WERI-Rb-1 (cell line): ENCODE data around the gene KIF21A.

Experiments
- DNase-seq: peaks from one replicate; pipeline ENCODE4 v3.0.0-alpha.2; 2020
- H3K27ac ChIP-seq: fragments of 250-450 bp; sonication (Bioruptor Pico); 2 replicates; pipeline ENCODE4 v1.5.1; 2020; ENCODE audit warnings: mild to moderate bottlenecking, moderate library complexity
- H3K27me3 ChIP-seq: fragments of 250-450 bp; sonication (Bioruptor Pico); 2 replicates; pipeline ENCODE4 v1.5.1; 2021; ENCODE audit warnings: mild to moderate bottlenecking, low read depth, moderate library complexity; ENCODE audit not compliant: insufficient read depth, severe bottlenecking
- H3K36me3 ChIP-seq: fragments of 250-450 bp; sonication (Bioruptor Pico); 2 replicates; pipeline ENCODE4 v1.5.1; 2020; ENCODE audit warnings: mild to moderate bottlenecking, moderate library complexity
- H3K4me3 ChIP-seq: 2 replicates; pipeline ENCODE4 v1.5.1; 2011; ENCODE audit warnings: low read depth, mild to moderate bottlenecking, control low read depth, low read length
- H3K9me3 ChIP-seq: fragments of 250-450 bp; sonication (Bioruptor Pico); 2 replicates; pipeline ENCODE4 v1.5.1; 2021; ENCODE audit warnings: mild to moderate bottlenecking, moderate library complexity; ENCODE audit not compliant: severe bottlenecking
- CTCF ChIP-seq: IDR thresholded peaks from 2 replicates; pipeline ENCODE4 v1.5.1; 2011; ENCODE audit warnings: low read depth, mild to moderate bottlenecking, control low read depth, inconsistent platforms, low read length

KIF21A gene

GRCh38 chr12:39441963-39442830 lies 723 bp downstream of the KIF21A start:
- TF ChIP-seq CTCF = no peak
- H3K4me3 ChIP-seq = peak overlapping the region; percentile 73
- peak; percentile 58 for DNase-seq
- H3K9me3 ChIP-seq = no peaks in the 10 kb centered on the region
- peak overlapping the region; percentile 92 for H3K27ac ChIP-seq
- H3K36me3 ChIP-seq = no peaks in the 10 kb centered on the region
- H3K27me3 ChIP-seq = no peaks in the 10 kb centered on the region

- H3K9me3 ChIP-seq = no peaks in the 10 kb centered on the region
These were observed 1.5 kb downstream of the KIF21A start for GRCh38 chr12:39441189-39441962.

GRCh38 chr12:39440781-39441180 lies 2.1 kb downstream of the KIF21A start:
- no peaks in the 10 kb centered on the region for H3K9me3 ChIP-seq
- no peaks in the 10 kb centered on the region for H3K27me3 ChIP-seq
- DNase-seq = no peak
- H3K27ac ChIP-seq = peak overlapping the region; percentile 54
- TF ChIP-seq CTCF = no peak
- H3K4me3 ChIP-seq = peak overlapping the region; percentile 73
- no peaks in the 10 kb centered on the region for H3K36me3 ChIP-seq

More at GRCh38 chr12:39441189-39441962, 1.5 kb downstream of the KIF21A start:
- Histone ChIP-seq H3K36me3 (no peaks in the 10 kb centered on the region), H3K27ac (peak overlapping the region; percentile 92), H3K27me3 (no peaks in the 10 kb centered on the region), H3K4me3 (peak overlapping the region; percentile 73)
- no peak for DNase-seq
- TF ChIP-seq CTCF = no peak

GRCh38 chr12:39440101-39440500 lies 2.8 kb downstream of the KIF21A start:
- no peak for DNase-seq
- no peak for TF ChIP-seq CTCF
- H3K27ac ChIP-seq = peak overlapping the region; percentile 54
- no peaks in the 10 kb centered on the region for H3K36me3 ChIP-seq
- H3K4me3 ChIP-seq = peak overlapping the region; percentile 73
- H3K27me3 ChIP-seq = no peaks in the 10 kb centered on the region
- no peaks in the 10 kb centered on the region for H3K9me3 ChIP-seq

GRCh38 chr12:39435531-39435930 lies 7.4 kb downstream of the KIF21A start:
- TF ChIP-seq CTCF = no peak
- Histone ChIP-seq H3K27me3 (no peaks in the 10 kb centered on the region), H3K4me3 (no peak overlapping the region), H3K27ac (peak overlapping the region; percentile 68), H3K36me3 (no peaks in the 10 kb centered on the region), H3K9me3 (no peaks in the 10 kb centered on the region)
- DNase-seq = peak; percentile 52
